C4-2B (cell line): ENCODE measurements around the gene SH3BP1.

ENCODE experiments used
- H3K27ac ChIP-seq: fragments of 450-650 bp; 2 replicates; pipeline ENCODE4 v1.5.1; 2017
- ZFX ChIP-seq: fragments of 450-650 bp; IDR thresholded peaks from 2 replicates; pipeline ENCODE4 v1.6.1; 2017
- TF ChIP-seq, protein P1 (sequence below): fragments of 450-650 bp; conservative IDR thresholded peaks from 2 replicates; pipeline ENCODE4 v1.5.1; 2017; ENCODE audit warnings: mild to moderate bottlenecking

Gene SH3BP1

GRCh38 chr22:37632174-37633088 lies 7.0 kb upstream of the SH3BP1 start:
- no peak overlapping the region for H3K27ac ChIP-seq
- no peak for TF ChIP-seq ZFX
- TF ChIP-seq, protein P1, sequence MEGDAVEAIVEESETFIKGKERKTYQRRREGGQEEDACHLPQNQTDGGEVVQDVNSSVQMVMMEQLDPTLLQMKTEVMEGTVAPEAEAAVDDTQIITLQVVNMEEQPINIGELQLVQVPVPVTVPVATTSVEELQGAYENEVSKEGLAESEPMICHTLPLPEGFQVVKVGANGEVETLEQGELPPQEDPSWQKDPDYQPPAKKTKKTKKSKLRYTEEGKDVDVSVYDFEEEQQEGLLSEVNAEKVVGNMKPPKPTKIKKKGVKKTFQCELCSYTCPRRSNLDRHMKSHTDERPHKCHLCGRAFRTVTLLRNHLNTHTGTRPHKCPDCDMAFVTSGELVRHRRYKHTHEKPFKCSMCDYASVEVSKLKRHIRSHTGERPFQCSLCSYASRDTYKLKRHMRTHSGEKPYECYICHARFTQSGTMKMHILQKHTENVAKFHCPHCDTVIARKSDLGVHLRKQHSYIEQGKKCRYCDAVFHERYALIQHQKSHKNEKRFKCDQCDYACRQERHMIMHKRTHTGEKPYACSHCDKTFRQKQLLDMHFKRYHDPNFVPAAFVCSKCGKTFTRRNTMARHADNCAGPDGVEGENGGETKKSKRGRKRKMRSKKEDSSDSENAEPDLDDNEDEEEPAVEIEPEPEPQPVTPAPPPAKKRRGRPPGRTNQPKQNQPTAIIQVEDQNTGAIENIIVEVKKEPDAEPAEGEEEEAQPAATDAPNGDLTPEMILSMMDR: no peak

DNA sequence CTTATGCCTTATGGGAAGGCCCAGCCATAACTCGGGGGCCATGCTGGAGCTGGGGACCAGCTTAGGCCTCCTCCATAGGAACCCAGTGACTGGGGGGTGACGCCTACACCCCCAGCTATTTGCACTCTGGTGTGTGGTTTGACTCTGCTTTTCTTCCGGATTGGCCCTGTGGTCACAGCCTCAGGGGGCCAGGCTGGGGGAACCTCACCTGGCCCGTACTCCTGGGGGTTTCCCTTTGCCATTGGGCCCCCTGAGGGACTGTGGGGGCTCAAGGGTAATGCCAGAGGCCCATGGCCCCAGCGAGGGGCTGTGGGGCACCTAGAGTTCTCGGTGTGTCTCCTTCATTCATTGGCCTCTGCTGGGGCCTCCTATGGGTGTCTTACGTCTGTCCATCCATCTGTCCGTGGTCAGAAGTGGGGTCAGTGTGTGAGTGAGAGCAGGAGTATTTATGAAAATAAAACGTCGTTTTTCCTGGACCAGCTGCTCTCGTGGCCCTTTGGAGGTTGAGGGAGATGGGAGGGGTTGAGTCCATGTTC lies 6.3 kb upstream of the SH3BP1 start:
- TF ChIP-seq ZFX: no peak
- TF ChIP-seq, protein P1: no peak
- no peak overlapping the region for H3K27ac ChIP-seq

GRCh38 chr22:37633625-37634416 lies 5.6 kb upstream of the SH3BP1 start:
- H3K27ac ChIP-seq: no peak overlapping the region
- no peak for TF ChIP-seq ZFX
- TF ChIP-seq, protein P1: no peak

GRCh38 chr22:37634417-37634924 lies 5.0 kb upstream of the SH3BP1 start:
- TF ChIP-seq, protein P1: no peak
- TF ChIP-seq ZFX: no peak
- no peak overlapping the region for H3K27ac ChIP-seq

DNA sequence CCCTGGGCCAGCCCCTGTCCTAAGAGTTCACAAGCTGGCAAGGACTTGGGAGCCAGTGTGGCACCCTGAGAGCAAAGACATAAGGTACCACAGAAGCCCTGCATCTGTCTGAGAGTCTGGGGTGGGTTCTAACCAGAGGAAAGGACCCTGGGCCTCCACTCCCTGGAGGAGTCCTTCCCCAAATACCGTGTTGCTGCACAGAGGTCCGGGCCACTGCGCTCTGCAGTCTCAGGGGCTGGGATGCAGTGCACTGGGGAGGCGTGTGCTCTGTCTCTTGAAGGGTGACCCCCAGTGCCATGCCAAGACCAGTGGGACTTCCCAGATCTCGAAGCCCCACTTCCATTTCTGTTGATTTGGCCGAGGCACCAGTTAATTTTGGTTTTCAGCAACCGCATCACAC lies 4.3 kb upstream of the SH3BP1 start:
- TF ChIP-seq, protein P1: no peak
- no peak for TF ChIP-seq ZFX
- H3K27ac ChIP-seq: no peak overlapping the region

- H3K27ac ChIP-seq: no peak overlapping the region
Observed at GRCh38 chr22:37636186-37636948, 3.1 kb upstream of the SH3BP1 start.

More at GRCh38 chr22:37636186-37636948, 3.1 kb upstream of the SH3BP1 start:
- no peak for TF ChIP-seq ZFX
- TF ChIP-seq, protein P1: no peak
